GM12878 (cell line): ENCODE results near the gene FKBP15. TPM values are rescaled to one million over a fixed set of nuclear protein-coding genes. Genes with fewer than 3 reads are reported as not detected.
A peak's percentile ranks its signal among the peaks of the same experiment; 100 is the strongest.

ENCODE experiments used
- ATAC-seq: fragments of 200-7000 bp; cut with Tn5 transposase; 3 replicates; pipeline ENCODE4 v1.9.1; 2020; ENCODE audit warnings: mild to moderate bottlenecking, moderate library complexity
- BruUV-seq: library from RNA; stranded (reverse); fragments of 400-500 nt; replicated peaks from 2 replicates; lab custom pipeline; 2021; lab: Mats Ljungman, UMichigan
- CTCF ChIA-PET: fragments of 300-600 bp; sonication (Branson Sonifier 250); formaldehyde crosslinking; extraction: SDS; loops from one replicate; lab custom pipeline; 2021; ENCODE audit warnings: inconsistent platforms; lab: Yijun Ruan, JAX
- POLR2A ChIA-PET: fragments of 350-600 bp; formaldehyde crosslinking; extraction: SDS; loops from one replicate; lab custom pipeline; 2021; ENCODE audit warnings: inconsistent platforms; lab: Charles Lee
- RAD21 ChIA-PET: fragments of 300-600 bp; sonication (Branson Sonifier 250); formaldehyde crosslinking; loops from one replicate; lab custom pipeline; 2023; ENCODE audit warnings: antibody characterized with exemption; ENCODE audit not compliant: unreplicated experiment; lab: Charles Lee
- SMC1A ChIA-PET: fragments of 300-600 bp; sonication (Branson Sonifier 250); formaldehyde crosslinking; loops from one replicate; lab custom pipeline; 2023; ENCODE audit not compliant: unreplicated experiment, uncharacterized antibody; lab: Charles Lee
- DNase-seq: peaks from one replicate; pipeline ENCODE4 v3.0.0-alpha.2; 2011; ENCODE audit warnings: low read depth, low spot score
- FAIRE-seq: peaks from 3 replicates; lab custom pipeline; 2011; peaks lifted over from hg19 to GRCh38; lab: Jason Lieb, UNC
- H2AFZ ChIP-seq: 2 replicates; pipeline ENCODE4 v1.6.0; 2011; ENCODE audit warnings: low read depth, low read length, control low read depth; ENCODE audit not compliant: control insufficient read depth
- H3K27ac ChIP-seq: 2 replicates; pipeline ENCODE4 v1.5.1; 2011; ENCODE audit warnings: control low read depth; ENCODE audit not compliant: control insufficient read depth, insufficient read depth
- H3K27me3 ChIP-seq, 2 experiments: replicated peaks in 1 of 2; 2 replicates each; pipeline versions ENCODE4 v1.6.0 to v1.6.1; 2011; ENCODE audit warnings: low read length in 1 of 2; ENCODE audit not compliant: control insufficient read depth in 2 of 2, insufficient read depth in 2 of 2
- H3K36me3 ChIP-seq, 2 experiments: 2 replicates each; pipeline ENCODE4 v1.5.1; 2011; ENCODE audit warnings: low read length in 1 of 2; ENCODE audit not compliant: control insufficient read depth in 2 of 2, insufficient read depth in 2 of 2
- H3K4me1 ChIP-seq: 2 replicates; pipeline ENCODE4 v1.6.1; 2011; ENCODE audit warnings: mild to moderate bottlenecking, low read length, moderate library complexity, mixed read lengths; ENCODE audit not compliant: control insufficient read depth, insufficient read depth
- H3K4me2 ChIP-seq: 2 replicates; pipeline ENCODE4 v1.6.0; 2011; ENCODE audit warnings: control low read depth; ENCODE audit not compliant: control insufficient read depth, insufficient read depth
- H3K4me3 ChIP-seq: fragments of 200-600 bp; sonication (generic); 2 replicates; pipeline ENCODE4 v1.5.1; 2016
- H3K79me2 ChIP-seq: 2 replicates; pipeline ENCODE4 v1.6.0; 2011; ENCODE audit warnings: low read length; ENCODE audit not compliant: control insufficient read depth, insufficient read depth
- H3K9ac ChIP-seq: 2 replicates; pipeline ENCODE4 v1.8.0; 2011; ENCODE audit warnings: low read length, control low read depth, mixed read lengths; ENCODE audit not compliant: control insufficient read depth, insufficient read depth
- H3K9me3 ChIP-seq: replicated peaks from 3 replicates; pipeline ENCODE4 v1.5.1; 2011; ENCODE audit warnings: mild to moderate bottlenecking, low read length; ENCODE audit not compliant: control insufficient read depth, insufficient read depth
- H4K20me1 ChIP-seq: 2 replicates; pipeline ENCODE4 v1.6.0; 2011; ENCODE audit not compliant: control insufficient read depth, insufficient read depth
- CEBPZ ChIP-seq: fragments of 150-350 bp; IDR thresholded peaks from 2 replicates; pipeline ENCODE4 v1.6.1; 2016; ENCODE audit warnings: low read depth, low read length
- CREM ChIP-seq: IDR thresholded peaks from 2 replicates; pipeline ENCODE4 v1.6.1; 2014; ENCODE audit warnings: antibody characterized with exemption, low read depth
- HDGF ChIP-seq: fragments of 450-650 bp; IDR thresholded peaks from 2 replicates; pipeline ENCODE4 v1.6.1; 2016; ENCODE audit warnings: antibody characterized with exemption
- IKZF1 ChIP-seq: fragments of 450-650 bp; conservative IDR thresholded peaks from 2 replicates; pipeline ENCODE4 v1.6.1; 2017; ENCODE audit warnings: antibody characterized with exemption, mild to moderate bottlenecking
- IKZF2 ChIP-seq, 2 experiments: fragments of 450-650 bp; IDR thresholded peaks; 2 replicates each; pipeline ENCODE4 v1.6.1; 2017; ENCODE audit warnings: mild to moderate bottlenecking in 2 of 2, moderate library complexity in 2 of 2
- JUNB ChIP-seq: IDR thresholded peaks from 2 replicates; pipeline ENCODE4 v1.6.1; 2016; ENCODE audit warnings: antibody characterized with exemption, mild to moderate bottlenecking
- MTA2 ChIP-seq: fragments of 450-650 bp; IDR thresholded peaks from 2 replicates; pipeline ENCODE4 v1.6.1; 2016; ENCODE audit warnings: low read depth, mild to moderate bottlenecking, moderate library complexity
- POLR2AphosphoS2 ChIP-seq: IDR thresholded peaks from 2 replicates; pipeline ENCODE4 v1.6.1; 2011; ENCODE audit warnings: low read depth, mild to moderate bottlenecking, low read length, improper control_type of control experiment, moderate library complexity
- SMARCA5 ChIP-seq: fragments of 450-650 bp; IDR thresholded peaks from 2 replicates; pipeline ENCODE4 v1.6.1; 2017; ENCODE audit warnings: mild to moderate bottlenecking
- SPI1 ChIP-seq: IDR thresholded peaks from 2 replicates; pipeline ENCODE4 v1.6.1; 2011; ENCODE audit warnings: low read depth, mild to moderate bottlenecking, low read length, moderate library complexity, borderline replicate concordance; ENCODE audit not compliant: insufficient read depth
- ZBTB4 ChIP-seq: fragments of 450-650 bp; formaldehyde crosslinking; IDR thresholded peaks from 2 replicates; pipeline ENCODE4 v1.4.0; 2022; ENCODE audit warnings: mild to moderate bottlenecking, moderate library complexity
- WGBS: methylation state at CpG from one replicate; pipeline ENCODE4 v1.1.6; 2016; ENCODE audit warnings: low lambda C conversion rate; ENCODE audit not compliant: insufficient replicate concordance, insufficient coverage; ENCODE audit errors: missing lambda C conversion rate; 5-methylcytosine and 5-hydroxymethylcytosine counted together
- in situ Hi-C: fragments of 300-500 bp; cut with MboI; formaldehyde crosslinking; loops from 9 replicates; pipeline ENCODE4 v1.14.3; 2018; ENCODE audit warnings: mixed read lengths
- intact Hi-C: fragments of 100-400 bp; cut with micrococcal nuclease; formaldehyde crosslinking; loops from one replicate; pipeline ENCODE4 v1.14.2; 2022; ENCODE audit not compliant: unreplicated experiment
- polyA plus RNA-seq, 11 experiments: library from polyadenylated mRNA; depleted of rRNA in 4 of 11; unstranded in 6 of 11; stranded (reverse) in 5 of 11; fragments of >200 nt; fragmentation: Nextera tagmentation in 4 of 11; fragmentation: Illumina TruSeq in 1 of 11; extraction: Ambion mirVana in 4 of 11; extraction: Trizol in 1 of 11; gene quantifications; 1 replicate in 1 of 11; 2 replicates in 10 of 11; pipeline versions ENCODE4 v1.2.1 to v1.2.3, GENCODE V29; 2011 to 2016; ENCODE audit warnings: inconsistent platforms in 2 of 11, missing spikeins in 2 of 11, low read depth in 1 of 11
- total RNA-seq, 4 experiments: library from RNA; depleted of rRNA in 3 of 4; stranded (reverse); fragments of >200 nt in 3 of 4; fragmentation: Illumina TruSeq in 1 of 4; extraction: Trizol in 1 of 4; gene quantifications; 2 replicates each; pipeline versions ENCODE4 v1.2.1 to v1.2.3, GENCODE V29; 2013 to 2021

FKBP15 gene
- total and polyA plus RNA-seq, 10 of the 15 experiments (the other 5 are each of a cell fraction or from before 2014, with no cell fraction given): 5.0 to 53.4 (median 21.2) TPM

- DNase-seq (no peak), FAIRE-seq (peak; percentile 35), ATAC-seq (peak; percentile 58)
- RAD21 ChIA-PET: interaction anchor here (1.6 kb wide), 1 partner anchor 26 kb away, joined by 5 read pairs; the partner anchor contains the start of genes FKBP15 and SLC31A1
- Histone ChIP-seq H3K4me2 (no peak overlapping the region), H3K4me1 (peaks cover 16% of the 10 kb centered on the region), H3K4me3 (no peak overlapping the region), H4K20me1 (no peaks in the 10 kb centered on the region), H3K79me2 (no peaks in the 10 kb centered on the region; the same call in none of the 2 replicates), H3K27ac (no peak overlapping the region), H3K27me3 (no peaks in the 10 kb centered on the region), H3K9me3 (no peaks in the 10 kb centered on the region), H2AFZ (no peak overlapping the region), H3K36me3 (no peaks in the 10 kb centered on the region), H3K9ac (no peak overlapping the region)
- WGBS: 62% methylated on average over 6 of the region's 6 CpGs
- BruUV-seq: no TSS peak
- POLR2A ChIA-PET: no interaction called here
- intact Hi-C loops: no loop called here
- CTCF ChIA-PET: interaction anchor here (1.3 to 2.2 kb wide), 2 partner anchors 12 to 28 kb away, joined by 3 to 7 read pairs; partner anchors contain the start of genes CDC26 and PRPF4
- in situ Hi-C loops: no loop called here
- no peak for TF ChIP-seq HDGF
- TF ChIP-seq MTA2: peak; percentile 68
- TF ChIP-seq IKZF2 (IDR thresholded peaks at IDR 0.05): peak in 1 of 2 experiments; percentile 11; a peak in 1 of 4 replicates
- peak; percentile 56; the same call in 1 of the 2 replicates for TF ChIP-seq SPI1
- SMC1A ChIA-PET: interaction anchor here (1.6 kb wide), 1 partner anchor 27 kb away, joined by 7 read pairs; no protein-coding TSS in a partner anchor
These were observed 25.9 kb upstream of the FKBP15 start for GRCh38 chr9:113246928-113247327.

- ChIA-PET POLR2A (no interaction called here), SMC1A (interaction anchor here (0.5 to 1.6 kb wide), 3 partner anchors 15 to 1884 kb away, joined by 4 to 7 read pairs (median 4); no protein-coding TSS in a partner anchor), CTCF (interaction anchor here (1.4 kb wide), 1 partner anchor 29 kb away, joined by 6 read pairs; no protein-coding TSS in a partner anchor), RAD21 (no interaction called here)
- BruUV-seq: no TSS peak
- H2AFZ ChIP-seq: no peak overlapping the region
- no peaks in the 10 kb centered on the region for H4K20me1 ChIP-seq
- no peaks in the 10 kb centered on the region for H3K27me3 ChIP-seq
- H3K27ac ChIP-seq: no peak overlapping the region
- H3K9ac ChIP-seq: no peak overlapping the region
- in situ Hi-C loops (no loop called here), intact Hi-C loops (no loop called here)
- DNase-seq (no peak), ATAC-seq (no peak), FAIRE-seq (no peak)
- peaks cover 16% of the 10 kb centered on the region for H3K4me1 ChIP-seq
- no peaks in the 10 kb centered on the region; the same call in none of the 2 replicates for H3K79me2 ChIP-seq
- H3K9me3 ChIP-seq: no peaks in the 10 kb centered on the region
- WGBS: 51% methylated on average over 4 of the region's 4 CpGs
- H3K36me3 ChIP-seq: no peaks in the 10 kb centered on the region
- no peak overlapping the region for H3K4me3 ChIP-seq
- H3K4me2 ChIP-seq: no peak overlapping the region
- TF ChIP-seq IKZF1: no peak
- no peak for TF ChIP-seq JUNB
- TF ChIP-seq CREM: no peak
- no peak for TF ChIP-seq CEBPZ
- no peak for TF ChIP-seq SMARCA5
- no peak for TF ChIP-seq ZBTB4
- TF ChIP-seq POLR2AphosphoS2: no peak
These were observed 24.8 kb upstream of the FKBP15 start for GRCh38 chr9:113245894-113246293.
